Ishikawa (cell line): ENCODE measurements around the gene FGF14.

ENCODE experiments used
- CREB1 ChIP-seq: IDR thresholded peaks from 2 replicates; pipeline ENCODE4 v1.6.1; 2012; ENCODE audit warnings: low read depth
- EGR1 ChIP-seq: IDR thresholded peaks from 2 replicates; pipeline ENCODE4 v1.6.1; 2012
- EP300 ChIP-seq: IDR thresholded peaks from 2 replicates; pipeline ENCODE4 v1.6.1; 2012; ENCODE audit warnings: borderline replicate concordance
- NFIC ChIP-seq: IDR thresholded peaks from 2 replicates; pipeline ENCODE4 v1.6.1; 2012
- RAD21 ChIP-seq: IDR thresholded peaks from 2 replicates; pipeline ENCODE4 v1.6.1; 2012; ENCODE audit warnings: low read depth
- TAF1 ChIP-seq: IDR thresholded peaks from 2 replicates; pipeline ENCODE4 v1.6.1; 2012; ENCODE audit warnings: low read depth, mild to moderate bottlenecking
- TEAD4 ChIP-seq: IDR thresholded peaks from 2 replicates; pipeline ENCODE4 v1.6.1; 2012
- YY1 ChIP-seq: IDR thresholded peaks from 2 replicates; pipeline ENCODE4 v1.6.1; 2012; ENCODE audit warnings: low read depth
- ZBTB7A ChIP-seq: IDR thresholded peaks from 2 replicates; pipeline ENCODE4 v1.6.1; 2012; ENCODE audit warnings: low read depth
- TF ChIP-seq, protein P1 (sequence below): IDR thresholded peaks from 2 replicates; pipeline ENCODE4 v1.6.1; 2012
- TF ChIP-seq, protein P2 (sequence below): IDR thresholded peaks from 2 replicates; pipeline ENCODE4 v1.6.1; 2012; ENCODE audit warnings: low read depth, mild to moderate bottlenecking

GRCh38 chr13:102392481-102393209 lies 9.2 kb downstream of the FGF14 start:
- TF ChIP-seq TAF1 (no peak), EGR1 (no peak), ZBTB7A (no peak), EP300 (no peak), YY1 (no peak), CREB1 (no peak), TEAD4 (no peak), NFIC (no peak), RAD21 (no peak)
- TF ChIP-seq, protein P1, sequence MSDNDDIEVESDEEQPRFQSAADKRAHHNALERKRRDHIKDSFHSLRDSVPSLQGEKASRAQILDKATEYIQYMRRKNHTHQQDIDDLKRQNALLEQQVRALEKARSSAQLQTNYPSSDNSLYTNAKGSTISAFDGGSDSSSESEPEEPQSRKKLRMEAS = no peak
- TF ChIP-seq, protein P2, sequence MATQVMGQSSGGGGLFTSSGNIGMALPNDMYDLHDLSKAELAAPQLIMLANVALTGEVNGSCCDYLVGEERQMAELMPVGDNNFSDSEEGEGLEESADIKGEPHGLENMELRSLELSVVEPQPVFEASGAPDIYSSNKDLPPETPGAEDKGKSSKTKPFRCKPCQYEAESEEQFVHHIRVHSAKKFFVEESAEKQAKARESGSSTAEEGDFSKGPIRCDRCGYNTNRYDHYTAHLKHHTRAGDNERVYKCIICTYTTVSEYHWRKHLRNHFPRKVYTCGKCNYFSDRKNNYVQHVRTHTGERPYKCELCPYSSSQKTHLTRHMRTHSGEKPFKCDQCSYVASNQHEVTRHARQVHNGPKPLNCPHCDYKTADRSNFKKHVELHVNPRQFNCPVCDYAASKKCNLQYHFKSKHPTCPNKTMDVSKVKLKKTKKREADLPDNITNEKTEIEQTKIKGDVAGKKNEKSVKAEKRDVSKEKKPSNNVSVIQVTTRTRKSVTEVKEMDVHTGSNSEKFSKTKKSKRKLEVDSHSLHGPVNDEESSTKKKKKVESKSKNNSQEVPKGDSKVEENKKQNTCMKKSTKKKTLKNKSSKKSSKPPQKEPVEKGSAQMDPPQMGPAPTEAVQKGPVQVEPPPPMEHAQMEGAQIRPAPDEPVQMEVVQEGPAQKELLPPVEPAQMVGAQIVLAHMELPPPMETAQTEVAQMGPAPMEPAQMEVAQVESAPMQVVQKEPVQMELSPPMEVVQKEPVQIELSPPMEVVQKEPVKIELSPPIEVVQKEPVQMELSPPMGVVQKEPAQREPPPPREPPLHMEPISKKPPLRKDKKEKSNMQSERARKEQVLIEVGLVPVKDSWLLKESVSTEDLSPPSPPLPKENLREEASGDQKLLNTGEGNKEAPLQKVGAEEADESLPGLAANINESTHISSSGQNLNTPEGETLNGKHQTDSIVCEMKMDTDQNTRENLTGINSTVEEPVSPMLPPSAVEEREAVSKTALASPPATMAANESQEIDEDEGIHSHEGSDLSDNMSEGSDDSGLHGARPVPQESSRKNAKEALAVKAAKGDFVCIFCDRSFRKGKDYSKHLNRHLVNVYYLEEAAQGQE = no peak
